ENCODE results near the gene DHRS4L2.
"Not testable (repeated sequence)": the region's sequence is repeated elsewhere in the genome, so short reads cannot be mapped to it uniquely, and the experiment has no call there.

GRCh38 chr14:23981951-23982813, 6.5 kb upstream of the DHRS4L2 start:
- not testable (repeated sequence) for TF ChIP-seq POLR2A (IDR thresholded peaks at IDR 0.05; ENCODE audit: extremely low read depth, insufficient read length); MAX (IDR thresholded peaks at IDR 0.05; ENCODE audit: low read depth, low read length)

Measured in NB4 (cell line).